CD14-positive monocyte (primary cell): Measurements from ENCODE around the gene DTNB. TPM values are rescaled to one million over a fixed set of nuclear protein-coding genes. Genes with fewer than 3 reads are reported as not detected.
A peak's percentile ranks its signal among the peaks of the same experiment; 100 is the strongest.

Source experiments
- DNase-seq, 3 donors: peaks; one replicate each; pipeline ENCODE4 v3.0.0-alpha.2; 2011 to 2022
- H2AFZ ChIP-seq: 2 replicates; pipeline ENCODE4 v1.6.0; 2012; ENCODE audit warnings: mild to moderate bottlenecking, low read depth, low read length, inconsistent platforms; ENCODE audit not compliant: insufficient read depth, poor library complexity, severe bottlenecking
- H3K27ac ChIP-seq, 2 donors: 1 replicate in 1 of 2; 2 replicates in 1 of 2; pipeline ENCODE4 v1.5.1; 2012 to 2013; ENCODE audit warnings: low read length in 2 of 2, control low read depth in 1 of 2, inconsistent platforms in 1 of 2, low read depth in 1 of 2, mild to moderate bottlenecking in 1 of 2
- H3K27me3 ChIP-seq, 2 donors: one replicate each; pipeline versions ENCODE4 v1.6.0 to v1.6.1; 2011 to 2013; ENCODE audit warnings: low read length in 2 of 2; ENCODE audit not compliant: control insufficient read depth in 2 of 2, insufficient read depth in 2 of 2
- H3K36me3 ChIP-seq, 2 donors: replicated peaks in 1 of 2; 1 replicate in 1 of 2; 2 replicates in 1 of 2; pipeline versions ENCODE4 v1.5.1 to v1.6.1; 2012 to 2013; ENCODE audit warnings: low read length in 2 of 2, control low read depth in 1 of 2, inconsistent platforms in 1 of 2, mild to moderate bottlenecking in 1 of 2; ENCODE audit not compliant: insufficient read depth in 2 of 2, control insufficient read depth in 1 of 2
- H3K4me1 ChIP-seq, 2 donors: 1 replicate in 1 of 2; 2 replicates in 1 of 2; pipeline versions ENCODE4 v1.5.1 to v1.6.1; 2012 to 2013; ENCODE audit warnings: low read length in 2 of 2, control low read depth in 1 of 2, inconsistent platforms in 1 of 2, mild to moderate bottlenecking in 1 of 2, moderate library complexity in 1 of 2; ENCODE audit not compliant: insufficient read depth in 2 of 2, control insufficient read depth in 1 of 2
- H3K4me2 ChIP-seq: replicated peaks from 2 replicates; pipeline ENCODE3; 2012; ENCODE audit warnings: low read length, moderate library complexity, mild to moderate bottlenecking; ENCODE audit not compliant: poor library complexity, severe bottlenecking; ENCODE audit errors: extremely low read depth
- H3K4me3 ChIP-seq, 3 experiments: fragments of 200-600 bp in 1 of 3; sonication (generic) in 1 of 3; replicated peaks in 1 of 3; 1 replicate in 2 of 3; 2 replicates in 1 of 3; pipeline ENCODE4 v1.5.1; 2011 to 2013; ENCODE audit warnings: low read length in 3 of 3, mild to moderate bottlenecking in 3 of 3, control low read depth in 2 of 3, low read depth in 2 of 3, inconsistent platforms in 1 of 3, moderate library complexity in 1 of 3
- H3K79me2 ChIP-seq: 2 replicates; pipeline ENCODE4 v1.6.0; 2012; ENCODE audit warnings: mild to moderate bottlenecking, control low read depth, inconsistent platforms, low read length, moderate library complexity; ENCODE audit not compliant: insufficient read depth
- H3K9ac ChIP-seq: 2 replicates; pipeline ENCODE4 v1.6.0; 2017; ENCODE audit warnings: low read length, mild to moderate bottlenecking; ENCODE audit not compliant: insufficient read depth, poor library complexity, severe bottlenecking
- H3K9me3 ChIP-seq, 2 donors: replicated peaks in 1 of 2; 1 replicate in 1 of 2; 2 replicates in 1 of 2; pipeline versions ENCODE4 v1.5.1 to v1.6.1; 2012 to 2013; ENCODE audit warnings: low read length in 2 of 2, control low read depth in 1 of 2; ENCODE audit not compliant: control insufficient read depth in 1 of 2, insufficient read depth in 1 of 2
- H4K20me1 ChIP-seq: 2 replicates; pipeline ENCODE4 v1.6.0; 2012; ENCODE audit warnings: mild to moderate bottlenecking, low read length, control low read depth, moderate library complexity; ENCODE audit not compliant: insufficient read depth
- H3K27ac Mint-ChIP-seq, 7 donors: one replicate each; pipeline ENCODE4 v1.8.0; 2020; ENCODE audit warnings: mild to moderate bottlenecking in 7 of 7, mixed read lengths in 7 of 7, moderate library complexity in 6 of 7, inconsistent platforms in 2 of 7
- H3K27me3 Mint-ChIP-seq, 3 donors: one replicate each; pipeline ENCODE4 v1.8.0; 2021 to 2022; ENCODE audit warnings: low read depth in 3 of 3, mild to moderate bottlenecking in 3 of 3, mixed read lengths in 3 of 3, moderate library complexity in 3 of 3, inconsistent platforms in 1 of 3
- H3K36me3 Mint-ChIP-seq, 2 donors: one replicate each; pipeline ENCODE4 v1.8.0; 2020; ENCODE audit warnings: mixed read lengths in 2 of 2, inconsistent platforms in 1 of 2, mild to moderate bottlenecking in 1 of 2
- H3K4me1 Mint-ChIP-seq: one replicate; pipeline ENCODE4 v1.8.0; 2020; ENCODE audit warnings: mild to moderate bottlenecking, mixed read lengths
- H3K4me3 Mint-ChIP-seq, 2 donors: one replicate each; pipeline ENCODE4 v1.8.0; 2020; ENCODE audit warnings: mild to moderate bottlenecking in 2 of 2, mixed read lengths in 2 of 2, moderate library complexity in 1 of 2
- H3K9me3 Mint-ChIP-seq, 7 donors: one replicate each; pipeline ENCODE4 v1.8.0; 2020 to 2022; ENCODE audit warnings: mixed read lengths in 7 of 7, mild to moderate bottlenecking in 6 of 7, moderate library complexity in 6 of 7, inconsistent platforms in 2 of 7
- CTCF ChIP-seq: fragments of 200-600 bp; IDR thresholded peaks from one replicate; pipeline ENCODE4 v1.8.0; 2022; ENCODE audit warnings: antibody characterized with exemption, mild to moderate bottlenecking
- WGBS: methylation state at CpG from one replicate; pipeline ENCODE4 v1.1.5; 2013; ENCODE audit warnings: missing lambda C conversion rate; ENCODE audit not compliant: insufficient coverage; 5-methylcytosine and 5-hydroxymethylcytosine counted together
- intact Hi-C, 2 donors: fragments of 100-400 bp; cut with micrococcal nuclease; formaldehyde crosslinking; loops; one replicate each; pipeline versions ENCODE4 v1.15.0 to v1.15.1; 2023
- polyA plus RNA-seq, 3 donors: library from polyadenylated mRNA; depleted of rRNA in 1 of 3; unstranded in 2 of 3; stranded (reverse) in 1 of 3; fragments of 300-500 nt in 2 of 3; fragments of >200 nt in 1 of 3; fragmentation: Illumina TruSeq in 2 of 3; gene quantifications; 1 replicate in 2 of 3; 2 replicates in 1 of 3; pipeline ENCODE4 v1.2.3, GENCODE V29; 2012 to 2021

The DTNB gene
- polyA plus RNA-seq, 3 donors: 3.0 to 4.2 (median 3.3) TPM

DNA sequence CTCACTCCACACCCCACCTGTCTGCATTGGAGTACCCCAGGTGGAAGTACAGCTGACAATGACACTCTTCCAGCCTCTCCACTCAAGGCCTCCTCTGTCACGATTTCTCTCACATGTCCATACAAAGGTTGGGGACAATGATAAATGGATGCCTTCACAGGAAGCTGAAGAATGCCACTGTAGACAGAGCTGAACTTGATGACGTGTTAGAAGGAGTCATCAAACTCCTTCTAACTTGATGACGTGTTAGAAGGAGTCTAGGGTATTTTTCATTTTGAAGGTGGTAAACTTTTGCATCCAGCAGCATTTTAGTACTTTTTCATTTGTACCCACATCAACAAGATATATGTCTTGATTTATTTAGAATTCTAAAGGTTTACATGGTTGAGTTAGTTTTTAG lies 168.2 kb downstream of the DTNB start:
- no peak overlapping the region for H3K4me3 Mint-ChIP-seq
- H3K27ac Mint-ChIP-seq: no peak overlapping the region
- H3K4me2 ChIP-seq: no peak overlapping the region

GRCh38 chr2:25504266-25504665 lies 169.1 kb downstream of the DTNB start:
- H3K4me3 Mint-ChIP-seq: no peak overlapping the region
- Histone ChIP-seq H3K4me2 (no peak overlapping the region), H3K36me3 (no peaks in the 10 kb centered on the region), H3K9me3 (no peaks in the 10 kb centered on the region), H3K79me2 (no peaks in the 10 kb centered on the region), H3K9ac (no peak overlapping the region), H3K4me3 (no peak overlapping the region), H3K27me3 (no peaks in the 10 kb centered on the region), H3K4me1 (no peaks in the 10 kb centered on the region), H2AFZ (no peak overlapping the region), H3K27ac (no peak overlapping the region), H4K20me1 (no peaks in the 10 kb centered on the region)
- intact Hi-C loops: no loop called here
- H3K27ac Mint-ChIP-seq: peak overlapping the region in 1 of 7 donors; percentile 2
- no peak for DNase-seq
- no peak for TF ChIP-seq CTCF
- peaks cover 0 to 1% (median 0%) of the 10 kb centered on the region in 3 donors for H3K27me3 Mint-ChIP-seq
- no peaks in the 10 kb centered on the region for H3K36me3 Mint-ChIP-seq
- H3K9me3 Mint-ChIP-seq: no peaks in the 10 kb centered on the region
- 100% methylated on average over 2 of the region's 2 CpGs for WGBS
- H3K4me1 Mint-ChIP-seq: no peaks in the 10 kb centered on the region

More for the DNA sequence above, 168.2 kb downstream of the DTNB start:
- no peak overlapping the region for H2AFZ ChIP-seq
- Mint-ChIP-seq H3K4me1 (no peaks in the 10 kb centered on the region), H3K36me3 (no peaks in the 10 kb centered on the region), H3K27me3 (peaks cover 0 to 1% (median 0%) of the 10 kb centered on the region in 3 donors), H3K9me3 (no peaks in the 10 kb centered on the region)
- H3K79me2 ChIP-seq: no peaks in the 10 kb centered on the region
- no peaks in the 10 kb centered on the region for H4K20me1 ChIP-seq
- H3K27me3 ChIP-seq: no peaks in the 10 kb centered on the region
- TF ChIP-seq CTCF: no peak
- no peak overlapping the region for H3K27ac ChIP-seq
- H3K36me3 ChIP-seq: no peaks in the 10 kb centered on the region
- no peak overlapping the region for H3K9ac ChIP-seq
- intact Hi-C loops: no loop called here
- DNase-seq: no peak
- H3K4me3 ChIP-seq: no peak overlapping the region
- no peaks in the 10 kb centered on the region for H3K9me3 ChIP-seq
- no CpG with 5 or more reads among the region's 3 CpGs for WGBS
- no peaks in the 10 kb centered on the region for H3K4me1 ChIP-seq
